Lower lobe of right lung (tissue), 2 donors: ENCODE results near the gene MCM9. TPM values are rescaled to one million over a fixed set of nuclear protein-coding genes. Genes with fewer than 3 reads are reported as not detected.

Experiments
- ATAC-seq, 2 donors: fragments of 200-7000 bp; cut with Tn5 transposase; one replicate each; pipeline ENCODE4 v1.9.1; 2020 to 2022; ENCODE audit warnings: mild to moderate bottlenecking in 2 of 2, moderate library complexity in 2 of 2
- DNase-seq: peaks from one replicate; pipeline ENCODE4 v3.0.0-alpha.2; 2020
- H3K27ac ChIP-seq: fragments of 200-600 bp; one replicate; pipeline ENCODE4 v1.8.0; 2022
- H3K27me3 ChIP-seq: fragments of 200-600 bp; one replicate; pipeline ENCODE4 v1.8.0; 2022; ENCODE audit warnings: low read depth
- H3K36me3 ChIP-seq: fragments of 200-600 bp; one replicate; pipeline ENCODE4 v1.8.0; 2022; ENCODE audit warnings: mild to moderate bottlenecking
- H3K4me1 ChIP-seq: fragments of 200-600 bp; one replicate; pipeline ENCODE4 v1.8.0; 2022
- H3K4me3 ChIP-seq: fragments of 200-600 bp; one replicate; pipeline ENCODE4 v1.8.0; 2022; ENCODE audit warnings: mild to moderate bottlenecking
- H3K9me3 ChIP-seq: fragments of 200-600 bp; one replicate; pipeline ENCODE4 v1.8.0; 2022
- CTCF ChIP-seq: fragments of 200-600 bp; IDR thresholded peaks from one replicate; pipeline ENCODE4 v1.8.0; 2022; ENCODE audit warnings: antibody characterized with exemption, mild to moderate bottlenecking
- intact Hi-C: fragments of 100-400 bp; cut with DNase I; formaldehyde crosslinking; loops from one replicate; pipeline ENCODE4 v1.11.0; 2022
- total RNA-seq: library from RNA; stranded (reverse); fragmentation: NEBNext Ultra II Directional; extraction: Animal tissue kit (Norgen Biotek cat#: 25700); gene quantifications from one replicate; pipeline ENCODE4 v1.2.1, GENCODE V29; 2021
- donor health status: DM: no; HTN: yes; CAD: no; lungs with severe emphysema.

MCM9 gene
- total RNA-seq, 1 donor from 2014 or later: 23.6 TPM

GRCh38 chr6:118877806-118878205 is 57.2 kb downstream of the MCM9 start:
- H3K36me3 ChIP-seq: no peaks in the 10 kb centered on the region
- DNase-seq (no peak), ATAC-seq (no peak)
- no peak overlapping the region for H3K4me3 ChIP-seq
- peaks cover 21% of the 10 kb centered on the region for H3K4me1 ChIP-seq
- H3K27me3 ChIP-seq: no peaks in the 10 kb centered on the region
- H3K9me3 ChIP-seq: no peaks in the 10 kb centered on the region
- no peak for TF ChIP-seq CTCF
- H3K27ac ChIP-seq: no peak overlapping the region
- intact Hi-C loops: no loop called here

- no peaks in the 10 kb centered on the region for H3K36me3 ChIP-seq
- TF ChIP-seq CTCF: no peak
- no peaks in the 10 kb centered on the region for H3K27me3 ChIP-seq
- no peak overlapping the region for H3K4me3 ChIP-seq
- intact Hi-C loops: no loop called here
- no peaks in the 10 kb centered on the region for H3K9me3 ChIP-seq
- DNase-seq (no peak), ATAC-seq (no peak)
- H3K27ac ChIP-seq: no peak overlapping the region
- H3K4me1 ChIP-seq: peaks cover 16% of the 10 kb centered on the region
These were observed 58.1 kb downstream of the MCM9 start for GRCh38 chr6:118876814-118877213.

- intact Hi-C loops: no loop called here
- no peak for DNase-seq
- H3K4me1 ChIP-seq: peaks cover 9% of the 10 kb centered on the region
- no peaks in the 10 kb centered on the region for H3K9me3 ChIP-seq
- no peak for TF ChIP-seq CTCF
- no peak overlapping the region for H3K27ac ChIP-seq
- no peaks in the 10 kb centered on the region for H3K36me3 ChIP-seq
- ATAC-seq: no peak
- H3K27me3 ChIP-seq: no peaks in the 10 kb centered on the region
- H3K4me3 ChIP-seq: no peak overlapping the region
These were observed 58.8 kb downstream of the MCM9 start for GRCh38 chr6:118876198-118876597.

GRCh38 chr6:118875672-118876071 is 59.3 kb downstream of the MCM9 start:
- ATAC-seq: no peak
- no peak overlapping the region for H3K4me3 ChIP-seq
- intact Hi-C loops: no loop called here

GRCh38 chr6:118873239-118873638 is 61.7 kb downstream of the MCM9 start:
- Histone ChIP-seq H3K27ac (no peak overlapping the region), H3K9me3 (peaks cover 3% of the 10 kb centered on the region), H3K27me3 (no peaks in the 10 kb centered on the region), H3K4me1 (peaks cover 5% of the 10 kb centered on the region), H3K4me3 (no peak overlapping the region), H3K36me3 (no peaks in the 10 kb centered on the region)
- no peak for TF ChIP-seq CTCF
- ATAC-seq: no peak
- intact Hi-C loops: no loop called here
- no peak for DNase-seq

More at GRCh38 chr6:118875672-118876071, 59.3 kb downstream of the MCM9 start:
- Histone ChIP-seq H3K36me3 (no peaks in the 10 kb centered on the region), H3K27me3 (no peaks in the 10 kb centered on the region), H3K4me1 (peaks cover 8% of the 10 kb centered on the region), H3K27ac (no peak overlapping the region), H3K9me3 (no peaks in the 10 kb centered on the region)
- DNase-seq: no peak
- no peak for TF ChIP-seq CTCF

GRCh38 chr6:118872726-118873125 is 62.2 kb downstream of the MCM9 start:
- Histone ChIP-seq H3K4me3 (no peak overlapping the region), H3K27ac (no peak overlapping the region), H3K27me3 (no peaks in the 10 kb centered on the region), H3K36me3 (no peaks in the 10 kb centered on the region), H3K4me1 (peaks cover 5% of the 10 kb centered on the region), H3K9me3 (peaks cover 3% of the 10 kb centered on the region)
- DNase-seq (no peak), ATAC-seq (no peak)
- TF ChIP-seq CTCF: no peak
- intact Hi-C loops: no loop called here
